HG02571 (cell line): ENCODE measurements around the gene SCN8A.

ENCODE experiments used
- ATAC-seq: cut with Tn5 transposase; IDR thresholded peaks from one replicate; pipeline ENCODE4 v1.9.1; 2021; ENCODE audit warnings: mild to moderate bottlenecking, moderate library complexity; ENCODE audit not compliant: unreplicated experiment

The SCN8A gene

DNA sequence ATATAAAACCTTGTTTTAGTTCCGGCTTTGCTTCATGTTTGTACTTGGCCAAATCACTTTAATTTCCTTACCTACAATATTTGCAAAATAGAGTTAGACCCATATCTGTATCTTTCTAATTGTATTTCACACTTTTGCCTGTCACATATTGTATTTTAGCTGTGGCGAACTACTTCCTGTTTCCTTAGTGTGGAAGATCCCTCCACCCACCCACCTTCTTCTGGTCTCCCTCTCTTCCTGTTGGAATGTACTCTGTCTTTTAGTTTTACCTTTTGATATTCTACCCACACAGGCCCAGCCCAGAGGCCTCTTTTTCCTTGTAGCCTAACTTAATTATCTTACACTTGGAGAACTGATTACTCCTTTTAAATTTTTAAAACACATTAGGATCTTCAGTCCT, 78.2 kb downstream of the SCN8A start:
- ATAC-seq, result no peak

DNA sequence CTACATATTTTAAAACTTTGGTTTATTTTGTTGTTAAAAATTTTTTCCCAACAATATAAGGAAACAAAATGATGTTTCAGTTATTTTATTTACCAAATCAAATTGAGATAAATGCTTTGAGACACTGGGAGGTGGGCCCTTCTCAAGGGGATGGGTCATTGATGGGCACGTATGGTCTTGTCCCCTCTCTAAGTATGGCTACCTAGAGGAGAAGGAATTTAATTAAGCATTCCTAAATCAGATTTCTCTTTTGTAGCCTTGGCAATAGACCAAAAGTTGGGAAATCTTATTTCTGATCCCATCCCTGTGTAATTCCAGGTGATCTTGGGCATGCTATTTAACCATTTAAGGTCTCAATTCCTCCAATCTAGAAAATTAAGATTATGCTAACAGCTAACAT, 79.0 kb downstream of the SCN8A start:
- ATAC-seq, result no peak

DNA sequence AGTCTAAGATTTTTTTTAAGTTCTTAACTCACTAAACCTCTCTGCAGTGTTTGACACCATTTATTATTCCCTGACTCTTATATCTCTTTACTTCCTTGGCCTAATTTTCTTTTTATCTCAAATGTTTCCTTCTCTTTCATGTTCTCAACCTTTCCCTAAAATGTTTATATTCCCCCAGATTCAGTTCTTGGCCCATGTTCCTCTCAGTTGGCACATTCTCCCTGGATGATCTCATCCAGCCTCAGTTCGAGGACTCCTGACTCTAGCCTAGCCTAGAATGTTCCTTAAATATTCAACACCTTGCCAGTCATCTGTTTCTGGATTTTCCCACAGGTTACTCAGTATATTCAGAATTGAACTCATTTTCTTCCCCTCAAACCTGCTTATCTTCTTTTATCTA, 81.3 kb downstream of the SCN8A start:
- ATAC-seq, result no peak

DNA sequence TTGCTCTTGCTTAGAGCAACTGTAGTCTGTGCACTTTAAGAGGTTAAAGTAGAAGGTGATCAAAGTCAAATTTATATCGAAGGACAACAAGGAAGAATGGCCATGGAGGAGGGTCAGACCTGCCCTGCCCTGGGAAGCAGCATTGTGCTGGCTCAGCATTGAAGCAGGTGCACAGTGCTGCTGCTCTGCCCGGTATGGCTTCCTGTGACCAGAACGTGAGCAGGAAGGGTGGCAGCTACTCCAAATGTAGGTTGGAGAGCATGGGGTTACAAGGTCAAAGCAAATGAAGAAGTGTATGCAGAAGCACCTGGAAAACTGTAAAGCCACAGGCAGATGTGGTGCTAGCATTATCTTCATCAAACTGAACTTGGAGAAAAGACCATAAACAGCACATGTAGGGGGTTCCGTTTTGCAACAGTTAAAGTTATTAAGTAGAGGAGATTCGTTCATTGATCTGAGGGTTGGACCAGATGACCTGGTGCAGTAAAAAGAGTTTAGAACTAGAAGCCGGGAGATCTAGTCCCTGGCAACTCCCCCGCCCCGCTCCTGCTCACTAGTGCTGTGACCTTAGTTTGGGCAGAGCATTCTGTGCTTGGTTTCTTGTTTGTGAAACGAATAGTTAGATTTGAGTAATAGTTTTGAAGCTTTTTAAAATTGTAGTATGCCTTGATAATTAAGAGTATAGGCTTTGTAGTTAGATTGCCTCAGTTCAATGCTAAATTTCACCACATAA, 84.2 kb downstream of the SCN8A start:
- no peak for ATAC-seq

DNA sequence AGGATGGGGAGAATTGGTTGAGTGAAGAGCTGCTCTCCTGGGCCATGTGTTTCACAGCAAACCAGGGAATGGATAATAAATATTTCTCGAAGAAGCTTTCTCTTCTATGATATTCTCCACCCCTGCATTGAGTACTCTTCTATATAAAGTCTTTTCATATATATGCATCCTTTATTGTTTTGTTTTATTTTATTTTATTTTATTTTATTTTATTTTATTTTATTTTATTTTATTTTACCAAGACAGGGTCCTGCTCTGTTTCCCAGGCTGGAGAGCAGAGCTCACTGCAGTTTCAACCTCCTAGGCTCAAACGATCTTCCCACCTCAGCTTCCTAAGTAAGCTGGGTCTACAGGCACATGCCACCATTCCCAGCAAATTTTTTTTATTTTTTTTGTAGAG, 85.8 kb downstream of the SCN8A start:
- no peak for ATAC-seq

DNA sequence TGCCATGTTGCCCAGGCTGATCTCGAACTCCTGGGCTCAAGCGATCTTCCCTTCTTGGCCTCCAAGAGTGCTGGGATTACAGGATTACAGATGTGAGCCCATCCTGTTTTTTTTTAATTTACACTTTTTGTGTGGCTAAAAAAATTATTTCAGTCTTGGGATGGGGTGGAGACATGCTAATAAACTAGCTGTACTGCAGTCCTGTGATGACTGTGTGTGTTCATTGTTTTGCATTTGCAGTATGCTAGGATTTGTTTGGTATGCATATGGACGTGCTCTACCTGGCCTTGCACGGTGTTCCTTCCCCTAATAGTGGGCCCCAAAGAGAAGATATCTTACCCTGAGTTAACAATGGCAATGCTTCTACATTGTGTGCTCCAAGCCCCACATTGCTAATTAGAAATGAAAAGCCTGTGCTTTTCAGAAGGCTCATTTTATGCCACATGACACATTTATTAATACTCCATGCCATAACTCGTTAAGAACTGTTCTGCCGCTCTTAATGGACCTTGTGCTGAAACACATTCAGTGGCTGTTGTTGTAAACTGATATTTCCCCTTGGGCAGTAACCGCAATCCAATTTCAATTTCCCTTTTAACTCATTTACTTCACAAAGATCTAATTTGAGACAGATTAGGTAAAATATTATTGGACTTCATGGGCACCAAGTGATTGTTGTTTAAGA, 86.4 kb downstream of the SCN8A start:
- ATAC-seq, result no peak

DNA sequence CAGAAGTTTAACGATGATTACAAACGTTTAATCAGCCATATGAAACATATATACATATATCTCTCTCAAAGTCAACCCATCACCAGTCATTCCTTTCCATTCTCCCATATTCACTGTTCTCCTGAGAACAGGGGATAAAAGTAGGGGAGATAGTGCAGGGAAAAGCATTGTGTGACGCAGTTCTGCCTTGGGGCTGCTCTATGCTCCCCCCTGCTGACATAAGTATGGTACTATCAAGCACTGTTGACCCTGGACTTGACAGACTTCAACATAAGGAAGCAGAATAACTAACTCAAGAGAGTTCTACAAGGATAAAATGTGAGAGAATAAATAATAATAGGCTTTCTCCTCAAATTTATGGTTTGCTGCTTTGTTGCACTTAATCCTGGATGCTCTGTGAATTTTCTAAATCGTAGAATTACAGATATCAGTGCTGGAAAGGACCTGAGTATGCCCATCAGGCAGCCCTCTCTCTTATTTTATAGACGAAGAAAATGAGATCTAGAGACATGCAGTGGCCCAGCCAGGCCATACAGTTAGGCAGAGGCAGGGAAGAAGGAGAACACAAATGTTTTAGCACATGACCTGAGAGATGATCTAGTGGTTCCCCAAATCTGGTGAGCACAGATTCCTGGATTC, 87.2 kb downstream of the SCN8A start:
- no peak for ATAC-seq

DNA sequence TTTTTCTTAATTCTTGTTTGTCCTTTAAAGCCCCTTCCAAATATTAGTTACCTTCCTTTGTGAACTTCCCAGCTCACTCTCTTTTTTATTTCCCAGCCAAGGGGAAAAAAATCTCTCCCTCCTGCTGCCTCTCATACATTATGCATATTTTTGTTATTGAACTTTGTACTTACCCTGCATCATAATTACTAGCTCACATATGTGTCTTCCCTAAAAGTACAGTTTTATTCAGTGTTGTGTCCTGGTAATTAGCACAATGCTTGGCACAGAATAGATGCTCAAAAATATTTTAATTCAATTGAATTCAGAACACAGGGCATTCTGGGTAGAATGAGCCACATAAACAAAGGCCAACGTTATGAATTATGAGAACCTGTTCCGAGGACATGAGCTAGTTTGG, 91.9 kb downstream of the SCN8A start:
- no peak for ATAC-seq

DNA sequence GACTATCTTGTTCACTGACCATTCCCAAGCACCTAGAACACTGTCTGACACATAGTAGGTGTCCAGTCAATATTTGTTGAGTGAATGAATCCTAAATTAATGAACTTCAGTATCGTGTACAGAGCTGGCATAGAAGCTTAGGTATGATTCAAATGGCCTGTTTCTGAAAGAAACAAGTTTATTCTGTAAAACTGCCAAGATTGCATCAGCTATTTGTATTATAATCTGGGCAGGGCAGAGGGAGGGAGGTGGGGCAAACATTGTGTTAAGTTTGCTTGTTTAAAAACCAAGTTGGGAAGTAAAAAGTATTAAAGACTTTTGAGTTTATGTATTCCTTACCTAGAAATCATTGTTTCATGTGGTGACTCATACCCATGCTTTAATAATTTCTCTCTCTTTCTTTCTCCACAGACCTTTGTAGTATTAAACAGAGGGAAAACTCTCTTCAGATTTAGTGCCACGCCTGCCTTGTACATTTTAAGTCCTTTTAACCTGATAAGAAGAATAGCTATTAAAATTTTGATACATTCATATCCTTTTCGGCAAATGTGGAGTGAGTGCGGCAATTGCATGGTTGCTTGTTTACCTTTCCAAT, 92.8 kb downstream of the SCN8A start:
- no peak for ATAC-seq

DNA sequence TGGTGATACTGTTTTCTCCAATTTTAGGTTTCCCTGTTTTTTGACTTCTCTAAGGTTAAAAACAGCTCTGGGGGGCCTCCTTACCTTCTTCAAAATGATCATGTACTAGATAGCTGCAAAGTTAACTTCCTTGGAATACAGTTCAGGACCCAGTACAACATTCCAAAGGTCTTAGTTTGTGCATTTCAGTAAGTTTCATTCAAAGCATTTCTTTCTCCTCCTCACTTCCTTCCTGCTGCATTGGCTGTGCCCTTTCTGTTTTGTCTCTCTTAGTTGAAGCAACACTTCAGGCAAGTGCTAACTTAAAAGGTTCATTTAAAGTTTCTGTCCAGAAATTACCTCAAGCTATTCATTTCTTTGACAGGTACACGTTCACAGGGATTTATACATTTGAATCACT, 95.7 kb downstream of the SCN8A start:
- no peak for ATAC-seq

DNA sequence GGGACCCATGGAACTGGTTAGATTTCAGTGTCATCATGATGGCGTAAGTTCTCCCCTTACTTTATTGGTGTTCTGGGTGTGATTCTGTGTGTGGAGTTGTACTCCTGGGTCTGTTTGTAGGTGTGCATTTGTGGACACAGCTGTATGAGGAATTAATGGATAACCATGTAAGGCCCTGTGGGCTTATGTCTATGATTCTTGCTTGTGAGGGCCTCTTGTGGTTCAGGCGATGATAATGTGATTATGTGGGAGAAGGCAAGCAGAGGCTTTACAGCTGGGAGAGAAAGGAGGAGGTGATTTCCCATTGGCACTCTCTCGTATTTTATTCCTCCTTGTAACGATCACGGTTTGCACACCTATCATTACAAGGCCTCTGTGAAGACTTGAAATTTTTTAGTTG, 96.1 kb downstream of the SCN8A start:
- ATAC-seq, result no peak

DNA sequence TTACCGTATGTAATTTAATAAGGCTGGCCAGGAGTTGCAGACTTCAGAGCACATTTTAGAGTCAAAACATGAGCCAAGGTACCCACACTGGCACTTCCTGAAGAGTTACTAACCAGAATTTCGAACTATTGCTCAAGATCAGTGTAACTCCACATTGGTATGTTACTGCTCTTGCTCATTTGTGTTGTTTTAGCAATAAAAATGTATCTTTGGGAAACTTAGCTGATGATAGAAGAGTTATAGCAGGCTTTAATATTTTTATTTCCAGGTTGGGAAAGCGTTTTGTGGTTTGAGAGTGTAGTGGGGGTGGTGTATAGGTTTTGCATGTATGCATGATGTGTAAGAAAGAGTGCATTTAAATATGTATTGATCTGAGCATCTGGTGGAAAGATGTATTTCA, 96.6 kb downstream of the SCN8A start:
- no peak for ATAC-seq

DNA sequence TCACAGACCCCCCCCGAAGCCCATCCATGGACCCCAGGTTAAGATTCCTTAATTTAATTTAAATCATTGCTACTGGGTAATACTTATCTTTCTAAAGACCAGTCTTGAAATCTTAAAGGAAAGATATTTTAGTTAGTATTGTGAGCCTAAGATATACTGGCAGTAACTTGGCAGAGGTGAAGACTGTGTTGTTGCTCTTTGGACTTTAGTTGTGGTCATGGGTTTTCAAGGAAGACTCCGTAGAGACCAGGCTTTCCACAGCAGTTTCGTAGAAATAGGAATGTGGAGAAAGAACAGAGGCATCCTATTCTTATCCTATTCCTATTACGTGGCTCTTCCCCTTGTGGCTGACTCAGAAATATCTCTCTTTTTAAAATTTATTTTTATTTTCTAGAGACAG, 99.0 kb downstream of the SCN8A start:
- ATAC-seq, result no peak

DNA sequence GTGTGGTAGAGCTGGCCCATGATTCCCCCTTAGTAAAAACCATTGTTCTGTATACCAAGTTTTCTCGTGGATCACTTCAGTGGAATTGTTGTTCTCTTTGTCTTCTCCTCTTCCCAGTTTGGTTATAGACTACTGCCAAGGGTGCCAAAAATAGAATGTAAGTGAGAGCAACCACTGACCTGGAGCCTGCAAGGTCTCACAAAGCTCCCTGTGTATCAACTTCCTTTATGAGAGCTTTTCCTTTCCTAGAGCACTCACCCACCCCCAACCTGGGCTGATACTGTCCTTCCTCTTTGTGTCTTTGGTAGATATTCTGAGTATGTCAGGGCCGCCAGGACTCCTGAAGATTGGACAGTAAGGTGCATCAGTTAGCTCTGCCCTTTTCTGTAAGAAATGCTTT, 101.0 kb downstream of the SCN8A start:
- ATAC-seq, result no peak

DNA sequence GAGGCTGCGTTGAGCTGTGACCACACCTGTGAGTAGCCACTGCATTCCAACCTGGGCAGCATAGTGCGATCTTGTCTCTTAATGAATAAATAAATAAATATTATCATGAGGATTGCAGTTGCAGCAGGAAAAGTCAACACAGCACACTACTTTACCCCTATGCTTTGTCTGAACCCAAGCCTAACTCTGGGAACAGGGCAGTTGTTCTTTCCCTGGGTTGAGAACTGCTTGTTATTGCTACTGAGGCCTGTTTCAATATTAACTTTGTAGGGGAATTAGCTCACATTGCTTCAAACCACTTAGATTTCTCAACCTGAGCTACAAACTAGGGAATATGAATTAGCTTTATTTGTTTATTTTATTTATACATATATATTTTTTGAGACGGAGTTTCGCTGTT, 102.5 kb downstream of the SCN8A start:
- ATAC-seq, result no peak

DNA sequence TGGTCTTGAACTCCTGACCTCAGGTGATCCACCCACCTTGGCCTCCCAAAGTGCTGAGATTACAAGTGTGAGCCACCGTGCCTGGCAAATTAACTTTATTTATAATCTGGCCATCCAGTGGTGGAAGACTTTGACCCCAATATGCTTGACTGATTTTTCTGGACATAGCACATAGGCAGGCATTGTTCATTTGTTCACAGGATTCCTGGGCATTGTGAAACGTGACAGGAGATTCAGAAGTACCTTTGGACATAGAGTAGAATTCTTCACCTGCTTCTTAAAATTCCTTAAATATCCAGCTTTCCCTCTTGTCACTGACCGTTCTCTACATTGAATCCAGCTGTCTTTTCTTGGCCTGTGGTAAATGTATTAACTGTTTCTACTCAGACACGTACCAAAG, 103.1 kb downstream of the SCN8A start:
- no peak for ATAC-seq

DNA sequence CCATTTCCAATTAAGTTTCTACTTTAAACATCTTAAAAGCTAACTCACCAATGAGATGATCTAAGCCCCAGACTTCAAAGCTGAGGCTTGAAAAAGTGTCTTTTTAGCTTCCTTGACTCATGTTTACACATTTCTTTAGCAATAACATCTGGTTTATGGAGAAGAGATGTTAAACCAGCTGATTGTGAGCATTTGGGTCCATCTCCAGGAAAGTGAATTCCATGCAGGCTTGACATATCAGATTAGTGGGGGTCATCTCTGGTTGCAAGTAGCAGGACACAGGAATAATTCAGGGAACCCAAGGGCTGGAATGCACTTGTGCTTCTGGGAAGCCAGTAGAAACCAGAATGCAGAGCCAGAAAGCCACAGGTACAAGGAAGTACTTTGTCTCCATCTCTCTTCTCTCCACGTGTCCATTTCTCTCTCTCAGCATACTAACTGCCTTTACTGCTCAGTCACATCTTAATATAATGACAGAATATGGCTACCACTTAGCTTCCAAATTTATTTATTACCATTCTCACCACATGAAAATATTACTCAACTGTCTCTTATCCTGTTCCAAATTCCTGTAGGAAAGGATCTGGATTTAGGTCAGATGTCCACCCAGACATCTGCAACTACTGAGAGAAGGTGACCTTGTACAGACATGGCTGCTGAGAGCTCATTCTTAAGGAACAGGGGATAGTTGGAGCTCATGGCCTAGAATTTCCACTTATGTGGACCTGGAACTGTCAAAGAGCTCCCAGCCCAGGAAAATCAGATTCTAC, 104.4 kb downstream of the SCN8A start:
- ATAC-seq, result no peak

DNA sequence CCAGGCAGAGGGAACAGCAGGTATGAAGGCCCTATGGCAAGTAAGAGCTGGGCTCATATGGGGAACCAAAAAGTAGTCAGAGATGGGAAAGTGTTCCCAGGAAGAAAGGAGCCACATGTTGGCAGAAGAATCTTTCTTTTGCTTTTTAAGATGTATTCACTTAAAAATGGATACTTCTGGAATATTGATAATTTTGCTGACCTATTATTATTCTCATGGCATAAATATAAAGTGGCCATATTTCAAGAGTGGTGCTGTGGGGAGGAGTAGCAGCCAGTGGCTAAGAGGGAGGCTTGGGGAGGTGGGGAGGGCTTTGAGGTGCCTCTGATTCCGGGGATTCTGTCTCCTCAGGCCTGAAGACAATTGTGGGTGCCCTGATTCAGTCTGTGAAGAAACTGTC, 108.2 kb downstream of the SCN8A start:
- ATAC-seq, result no peak

DNA sequence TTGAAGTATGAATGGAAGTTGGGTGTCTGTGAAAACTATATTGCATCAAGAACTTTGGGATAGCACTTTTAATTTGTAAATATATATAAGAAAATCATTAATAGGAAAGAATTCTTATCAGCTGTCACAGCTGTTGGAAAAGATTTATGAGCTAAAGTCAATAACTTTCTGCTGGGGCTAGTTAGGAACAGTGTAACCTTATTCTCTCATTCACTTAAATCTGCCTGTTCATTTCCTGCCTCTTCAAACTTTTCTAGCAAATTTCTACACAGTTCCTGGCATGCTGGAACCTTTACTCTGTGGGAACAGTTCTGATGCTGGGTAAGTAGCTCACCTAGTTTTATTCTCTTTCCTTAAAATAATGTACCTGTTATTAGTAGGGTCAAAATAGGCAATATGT, 109.9 kb downstream of the SCN8A start:
- ATAC-seq, result no peak

DNA sequence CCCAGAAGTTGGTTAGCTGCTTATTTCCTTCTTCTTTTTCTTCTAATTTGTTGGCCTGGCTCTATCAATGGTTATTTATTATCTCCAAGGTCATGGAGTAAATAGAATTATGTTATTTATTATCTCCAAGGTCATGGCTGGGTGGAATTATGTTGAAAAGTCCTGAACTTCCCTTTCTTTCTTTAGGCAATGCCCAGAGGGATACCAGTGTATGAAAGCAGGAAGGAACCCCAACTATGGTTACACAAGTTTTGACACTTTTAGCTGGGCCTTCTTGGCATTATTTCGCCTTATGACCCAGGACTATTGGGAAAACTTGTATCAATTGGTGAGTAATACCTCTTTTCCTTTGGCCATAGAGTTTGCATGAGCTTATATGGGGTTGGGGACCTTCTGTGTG, 111.6 kb downstream of the SCN8A start:
- ATAC-seq, result no peak

DNA sequence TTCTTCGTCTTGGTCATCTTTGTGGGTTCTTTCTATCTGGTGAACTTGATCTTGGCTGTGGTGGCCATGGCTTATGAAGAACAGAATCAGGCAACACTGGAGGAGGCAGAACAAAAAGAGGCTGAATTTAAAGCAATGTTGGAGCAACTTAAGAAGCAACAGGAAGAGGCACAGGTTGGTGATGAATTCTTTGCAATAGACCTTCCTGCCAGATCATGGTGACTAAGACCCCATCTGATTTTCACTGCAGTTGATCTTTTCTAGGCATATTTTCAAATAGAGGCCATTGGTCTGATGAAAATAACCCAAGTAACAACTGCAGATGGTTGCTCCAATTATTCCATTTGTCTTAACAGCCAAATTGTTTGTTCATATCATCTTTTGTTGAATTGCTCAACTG, 114.4 kb downstream of the SCN8A start:
- no peak for ATAC-seq
